ENCODE measurements around the gene TUT4. TPM values are rescaled to one million over a fixed set of nuclear protein-coding genes. Genes with fewer than 3 reads are reported as not detected.

The TUT4 gene
- total RNA-seq, 2 donors from 2014 or later = 38.2 to 67.2 TPM

- TF ChIP-seq CTCF (IDR thresholded peaks at IDR 0.05) = no peak
- H3K27me3 ChIP-seq (replicated peaks; ENCODE audit: insufficient read depth) = no peaks in the 10 kb centered on the region
- H3K9me3 ChIP-seq = peaks cover 4% of the 10 kb centered on the region
- no peaks in the 10 kb centered on the region for H3K36me3 ChIP-seq
- ATAC-seq (ENCODE audit: insufficient number of reproducible peaks, low FRiP score, low read depth) = no peak
- no peaks in the 10 kb centered on the region for H3K4me1 ChIP-seq (ENCODE audit: control insufficient read depth in 1 of 2, low read depth in 2 of 2)
- DNase-seq (ENCODE audit: low spot score) = no peak
- H3K4me3 ChIP-seq = no peak overlapping the region
- no peak overlapping the region for H3K27ac ChIP-seq
Measured at GRCh38 chr1:52532731-52533327, 20.1 kb downstream of the TUT4 start.

DNA sequence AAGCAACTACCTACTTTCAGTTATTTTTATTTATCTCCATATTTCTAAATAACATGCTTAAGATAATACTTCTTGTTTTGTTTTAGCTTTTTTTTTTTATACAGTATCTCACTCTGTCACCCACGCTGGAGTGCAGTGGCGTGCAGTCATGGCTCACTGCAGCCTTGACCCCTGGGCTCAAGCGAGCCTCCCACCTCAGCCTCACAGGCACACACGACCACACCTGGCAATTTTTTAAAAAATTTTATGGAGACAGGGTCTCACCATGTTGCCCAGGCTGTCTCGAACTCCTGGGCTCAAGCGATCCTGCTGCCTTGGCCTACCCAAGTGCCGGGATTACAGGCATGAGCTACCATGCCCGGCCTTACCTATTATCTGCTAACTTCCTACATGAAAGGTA, 20.6 kb downstream of the TUT4 start:
- H3K36me3 ChIP-seq = no peaks in the 10 kb centered on the region
- TF ChIP-seq CTCF (IDR thresholded peaks at IDR 0.05) = no peak
- H3K27me3 ChIP-seq (replicated peaks; ENCODE audit: insufficient read depth) = no peaks in the 10 kb centered on the region
- no peak overlapping the region for H3K4me3 ChIP-seq
- no peaks in the 10 kb centered on the region for H3K4me1 ChIP-seq (ENCODE audit: control insufficient read depth in 1 of 2, low read depth in 2 of 2)
- H3K9me3 ChIP-seq = peaks cover 4% of the 10 kb centered on the region
- ATAC-seq (ENCODE audit: insufficient number of reproducible peaks, low FRiP score, low read depth) (no peak), DNase-seq (ENCODE audit: low spot score) (no peak)
- no peak overlapping the region for H3K27ac ChIP-seq

GRCh38 chr1:52531249-52531872, 21.5 kb downstream of the TUT4 start:
- Histone ChIP-seq H3K9me3 (peaks cover 4% of the 10 kb centered on the region), H3K36me3 (no peaks in the 10 kb centered on the region), H3K4me1 (ENCODE audit: control insufficient read depth in 1 of 2, low read depth in 2 of 2) (no peaks in the 10 kb centered on the region), H3K4me3 (no peak overlapping the region), H3K27me3 (replicated peaks; ENCODE audit: insufficient read depth) (no peaks in the 10 kb centered on the region), H3K27ac (no peak overlapping the region)
- DNase-seq (ENCODE audit: low spot score) (no peak), ATAC-seq (ENCODE audit: insufficient number of reproducible peaks, low FRiP score, low read depth) (no peak)
- no peak for TF ChIP-seq CTCF (IDR thresholded peaks at IDR 0.05)

GRCh38 chr1:52530563-52531144, 22.2 kb downstream of the TUT4 start:
- no peak for ATAC-seq (ENCODE audit: insufficient number of reproducible peaks, low FRiP score, low read depth)
- no peak for TF ChIP-seq CTCF (IDR thresholded peaks at IDR 0.05)
- Histone ChIP-seq H3K27me3 (replicated peaks; ENCODE audit: insufficient read depth) (no peaks in the 10 kb centered on the region), H3K27ac (no peak overlapping the region), H3K36me3 (peaks cover 2% of the 10 kb centered on the region), H3K4me3 (no peak overlapping the region), H3K4me1 (ENCODE audit: control insufficient read depth in 1 of 2, low read depth in 2 of 2) (no peaks in the 10 kb centered on the region), H3K9me3 (peaks cover 4% of the 10 kb centered on the region)
- DNase-seq (ENCODE audit: low spot score) = no peak

DNA sequence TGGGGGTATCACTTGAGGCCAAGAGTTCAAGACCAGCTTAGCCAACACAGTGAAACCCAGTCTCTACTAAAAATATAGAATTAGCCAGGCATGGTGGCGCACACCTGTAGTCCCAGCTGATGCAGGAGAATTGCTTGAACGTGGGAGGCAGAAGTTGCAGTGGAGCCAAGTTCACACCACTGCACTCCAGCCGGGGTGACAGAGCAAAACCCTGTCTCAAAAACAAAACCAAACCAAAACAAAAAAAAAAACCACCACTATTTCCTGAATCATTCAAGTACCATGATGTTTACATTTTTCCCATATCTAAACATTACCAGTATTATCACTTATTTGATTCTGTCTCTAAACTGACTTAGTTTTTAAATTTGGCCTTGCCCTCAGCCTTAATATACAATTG, 29.5 kb downstream of the TUT4 start:
- Histone ChIP-seq H3K27me3 (replicated peaks; ENCODE audit: insufficient read depth) (no peaks in the 10 kb centered on the region), H3K36me3 (peaks cover 8% of the 10 kb centered on the region)
- no peak for TF ChIP-seq CTCF (IDR thresholded peaks at IDR 0.05)

More for the DNA sequence above, 29.5 kb downstream of the TUT4 start:
- Histone ChIP-seq H3K27ac (no peak overlapping the region), H3K4me3 (no peak overlapping the region), H3K9me3 (no peaks in the 10 kb centered on the region), H3K4me1 (ENCODE audit: control insufficient read depth in 1 of 2, low read depth in 2 of 2) (no peaks in the 10 kb centered on the region)
- DNase-seq (ENCODE audit: low spot score) (no peak), ATAC-seq (ENCODE audit: insufficient number of reproducible peaks, low FRiP score, low read depth) (no peak)
